ENCODE results near the gene FARS2.

GRCh38 chr6:5223309-5223708 is 38.0 kb upstream of the FARS2 start:
- TF ChIP-seq CTCF (IDR thresholded peaks at IDR 0.05) (no peak), POLR2AphosphoS5 (IDR thresholded peaks at IDR 0.05) (no peak), POLR2A (IDR thresholded peaks at IDR 0.05) (no peak), EP300 (IDR thresholded peaks at IDR 0.05) (no peak)
